SK-N-DZ (cell line): Measurements from ENCODE around the gene PPP1R3D.
"Not testable (repeated sequence)": the region's sequence is repeated elsewhere in the genome, so short reads cannot be mapped to it uniquely, and the experiment has no call there.

ENCODE experiments used
- DNase-seq: peaks from one replicate; pipeline ENCODE4 v3.0.0-alpha.2; 2015; ENCODE audit warnings: low spot score

PPP1R3D gene

DNA sequence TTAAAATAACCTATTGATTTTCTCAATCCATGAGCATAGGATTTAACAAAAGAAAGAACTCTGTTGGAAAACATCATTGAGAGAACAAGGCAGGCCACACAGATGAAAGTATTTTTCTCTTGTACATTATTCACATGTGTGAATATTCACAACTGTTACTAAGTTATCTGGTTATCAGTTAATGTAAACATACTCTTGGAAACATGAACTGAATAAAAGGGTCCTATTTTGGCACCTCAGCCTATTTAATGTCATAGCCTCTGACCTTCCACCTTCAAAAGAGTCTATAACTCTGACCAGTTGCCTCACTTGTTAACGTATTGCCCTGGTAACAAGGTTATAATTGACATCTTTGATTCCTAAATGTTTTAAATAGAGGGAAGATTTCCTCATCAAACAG, 14.7 kb downstream of the PPP1R3D start:
- no peak for DNase-seq

DNA sequence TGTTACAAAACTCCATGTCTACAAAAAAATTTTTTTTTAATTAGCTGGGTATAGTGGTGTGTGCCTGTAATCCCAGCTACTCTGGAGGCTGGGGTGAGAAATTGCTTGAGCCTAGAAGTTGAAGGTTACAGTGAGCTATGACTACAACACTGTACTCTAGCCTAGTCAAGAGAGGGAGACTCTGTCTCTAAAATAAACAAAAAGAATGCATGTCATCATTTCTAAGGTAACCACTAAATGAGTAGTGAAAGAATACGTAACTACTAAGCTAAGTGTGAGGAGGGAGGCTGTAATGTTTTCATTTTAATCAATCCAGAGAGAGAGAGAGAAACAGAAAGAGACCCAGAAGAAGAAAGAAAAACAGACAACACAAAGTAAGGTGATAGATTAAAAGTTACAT, 16.6 kb downstream of the PPP1R3D start:
- DNase-seq: no peak

DNA sequence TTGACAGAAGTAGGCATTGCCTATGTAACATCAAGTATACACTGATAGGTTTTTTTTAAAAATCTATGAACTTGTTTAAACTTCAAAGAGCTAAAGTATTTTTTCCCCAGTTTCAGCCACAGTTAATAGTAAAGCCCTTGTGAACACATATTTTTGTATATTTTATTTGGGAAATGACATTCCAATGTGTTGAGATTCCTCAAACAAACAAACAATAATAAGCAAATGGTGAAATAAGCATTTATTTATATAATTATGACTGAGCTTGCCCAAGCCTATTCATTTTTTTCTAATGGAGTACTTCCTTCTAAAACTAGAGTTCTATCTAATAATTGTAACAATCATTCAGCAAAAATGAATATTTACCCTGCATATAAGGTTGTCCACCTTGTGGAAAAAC, 19.2 kb downstream of the PPP1R3D start:
- DNase-seq: no peak

DNA sequence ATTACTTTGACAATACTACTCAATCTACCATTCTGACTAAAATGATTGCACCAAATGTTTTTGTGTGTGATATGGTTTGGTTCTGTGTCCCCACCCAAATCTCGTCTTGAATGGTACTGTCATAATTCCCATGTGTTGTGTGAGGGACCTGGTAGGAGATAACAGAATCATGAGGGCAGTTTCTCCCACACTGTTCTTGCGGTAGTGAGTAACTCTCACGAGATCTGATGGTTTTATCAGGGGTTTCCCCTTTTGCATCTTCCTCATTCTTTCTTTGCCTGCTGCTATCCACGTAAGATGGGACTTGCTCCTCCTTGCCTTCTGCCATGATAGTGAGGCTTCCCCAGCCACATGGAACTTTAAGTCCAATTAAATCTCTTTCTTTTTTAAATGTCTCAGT, 27.5 kb downstream of the PPP1R3D start:
- no peak for DNase-seq

DNA sequence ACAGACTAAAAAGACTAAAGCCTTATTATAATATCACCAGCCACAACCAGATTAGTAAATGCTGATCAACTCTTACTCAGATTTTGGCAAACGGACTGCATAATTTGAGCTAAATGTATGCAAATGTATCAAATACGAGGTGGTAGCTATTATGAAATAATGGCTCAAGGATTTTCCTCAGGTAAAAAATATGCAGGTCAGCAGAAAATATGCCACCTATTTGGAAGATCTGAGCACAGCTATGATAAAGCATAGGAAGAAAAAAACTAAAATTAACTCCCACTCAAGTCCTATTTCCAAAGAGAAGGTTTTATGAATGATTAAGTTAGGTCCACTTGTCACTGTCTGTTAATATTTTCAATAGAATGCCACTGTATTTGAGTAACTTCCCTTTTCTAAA, 29.1 kb downstream of the PPP1R3D start:
- no peak for DNase-seq

DNA sequence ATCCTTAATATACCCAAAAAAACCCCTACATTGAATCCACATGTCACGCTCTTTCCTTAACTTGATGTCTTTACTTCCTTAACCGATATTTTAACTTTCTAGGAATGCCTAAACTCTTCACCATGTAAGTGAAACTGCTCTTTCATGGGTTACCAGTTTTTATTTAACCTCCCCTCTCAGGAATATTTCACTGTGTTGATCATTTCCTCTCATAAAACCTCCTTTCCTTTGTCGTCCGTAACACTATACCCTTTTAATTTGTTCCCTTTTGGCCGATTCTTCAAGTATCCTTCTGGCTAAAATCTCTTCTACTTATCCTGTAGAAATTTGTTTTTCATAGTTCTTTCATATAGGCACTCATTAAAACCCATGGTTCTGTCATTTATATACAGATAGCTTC, 31.2 kb downstream of the PPP1R3D start:
- DNase-seq: no peak

DNA sequence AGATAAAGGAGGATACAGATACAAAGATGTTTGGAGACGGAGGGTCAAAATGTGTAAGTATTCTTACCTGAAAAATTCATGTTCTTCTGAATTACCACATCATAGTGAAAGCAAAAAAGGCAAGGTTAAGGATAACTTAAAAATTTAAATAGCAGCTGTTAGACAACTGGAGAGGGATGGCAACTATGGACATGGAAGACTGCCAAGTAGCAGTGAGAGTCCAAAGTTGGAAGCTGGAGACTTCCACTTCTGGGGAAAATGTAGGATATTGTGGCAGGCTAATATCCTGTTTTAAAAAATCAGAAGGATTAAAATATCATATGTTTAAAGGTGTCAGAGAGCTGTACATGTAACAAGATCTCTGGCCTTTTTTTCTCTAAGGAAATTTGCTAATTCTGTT, 36.5 kb downstream of the PPP1R3D start:
- DNase-seq: no peak

DNA sequence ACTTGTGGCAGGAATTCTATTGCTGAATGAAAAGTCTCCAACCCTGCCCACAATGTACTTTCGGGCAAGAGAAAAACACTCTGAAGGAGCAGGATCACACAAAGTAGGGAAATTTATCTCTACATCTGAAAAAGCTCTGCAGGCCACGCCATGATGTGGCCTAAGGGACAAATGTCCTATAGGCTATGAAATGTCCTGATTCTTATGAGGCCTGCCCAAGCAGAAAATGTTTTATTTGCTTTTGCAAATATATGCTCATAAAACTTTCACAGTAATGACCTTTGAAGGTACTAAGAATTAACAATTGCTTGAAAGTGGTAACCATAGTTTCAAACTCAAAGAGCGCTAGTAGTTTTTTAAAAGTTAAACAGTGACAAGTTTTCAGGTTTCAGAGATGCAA, 37.6 kb downstream of the PPP1R3D start:
- no peak for DNase-seq

DNA sequence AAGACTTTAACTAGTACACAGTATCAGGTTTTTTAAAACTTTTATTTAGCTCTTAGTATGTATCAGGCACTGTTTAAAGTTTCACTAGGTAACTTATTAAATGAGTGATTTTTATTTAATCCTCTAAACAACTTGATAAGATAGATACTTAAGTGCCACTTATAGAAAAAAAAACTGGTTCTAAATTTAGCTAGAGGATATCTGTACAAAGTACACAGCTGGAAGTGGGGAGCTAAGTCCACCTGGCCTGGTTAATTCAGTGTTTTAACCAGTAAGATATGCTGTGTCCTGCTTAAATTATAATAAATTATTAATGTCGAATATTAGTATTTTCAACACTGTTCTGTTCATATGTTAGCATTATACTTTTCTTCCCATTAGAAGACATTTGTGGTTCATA, 44.2 kb downstream of the PPP1R3D start:
- no peak for DNase-seq

DNA sequence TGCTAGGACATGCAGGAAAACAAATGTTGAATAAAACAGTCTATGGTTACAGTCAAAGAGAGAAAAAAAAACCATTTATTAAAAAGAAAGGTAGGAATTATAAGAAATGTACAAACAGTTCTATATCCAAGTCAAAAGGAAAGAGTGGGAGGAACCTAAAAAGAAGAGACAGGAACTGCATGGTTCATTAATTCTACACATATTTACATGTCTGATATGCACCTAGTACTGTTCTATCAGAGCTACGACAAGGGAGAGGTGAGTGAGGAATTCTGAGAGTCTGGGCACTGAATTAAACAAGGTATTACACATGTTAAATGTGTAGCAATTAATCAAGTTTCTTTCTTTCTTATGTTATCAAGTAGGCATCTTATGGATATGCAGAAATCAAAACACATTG, 48.5 kb downstream of the PPP1R3D start:
- no peak for DNase-seq

DNA sequence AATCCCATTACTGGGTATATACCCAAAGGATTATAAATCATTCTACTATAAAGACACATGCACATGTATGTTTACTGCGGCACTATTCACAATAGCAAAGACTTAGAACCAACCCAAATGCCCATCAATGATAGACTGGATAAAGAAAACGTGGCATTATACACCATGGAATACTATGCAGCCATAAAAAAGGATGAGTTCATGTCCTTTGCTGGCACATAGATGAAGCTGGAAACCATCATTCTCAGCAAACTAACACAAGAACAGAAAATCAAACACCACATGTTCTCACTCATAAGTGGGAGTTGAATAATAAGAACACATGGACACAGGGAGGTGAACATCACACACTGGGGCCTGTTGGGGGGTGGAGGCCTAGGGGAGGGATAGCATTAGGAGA, 50.1 kb downstream of the PPP1R3D start:
- not testable (repeated sequence) for DNase-seq

DNA sequence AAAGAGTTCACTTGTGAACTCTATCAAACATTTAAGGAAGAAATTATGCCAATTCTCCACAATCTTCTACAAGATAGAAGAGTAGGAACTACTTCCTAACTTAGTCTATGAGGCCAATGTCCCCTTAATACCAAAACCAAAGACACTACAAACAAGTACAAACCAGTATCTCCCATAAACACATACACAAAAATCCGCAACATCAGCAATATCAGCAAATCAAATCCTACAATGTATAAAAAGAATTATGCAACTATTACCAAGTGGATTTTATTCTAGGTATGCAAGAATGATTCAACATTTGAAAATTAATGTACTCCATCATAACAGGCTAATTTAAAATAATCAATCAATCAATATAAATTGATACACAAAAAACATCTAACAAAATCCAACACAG, 52.1 kb downstream of the PPP1R3D start:
- no peak for DNase-seq
